Measurements from ENCODE around the gene PPP2R3C. TPM values are rescaled to one million over a fixed set of nuclear protein-coding genes. Genes with fewer than 3 reads are reported as not detected.

Gene PPP2R3C
- total RNA-seq, 2 experiments from 2014 or later: 36.3 to 42.4 TPM

DNA sequence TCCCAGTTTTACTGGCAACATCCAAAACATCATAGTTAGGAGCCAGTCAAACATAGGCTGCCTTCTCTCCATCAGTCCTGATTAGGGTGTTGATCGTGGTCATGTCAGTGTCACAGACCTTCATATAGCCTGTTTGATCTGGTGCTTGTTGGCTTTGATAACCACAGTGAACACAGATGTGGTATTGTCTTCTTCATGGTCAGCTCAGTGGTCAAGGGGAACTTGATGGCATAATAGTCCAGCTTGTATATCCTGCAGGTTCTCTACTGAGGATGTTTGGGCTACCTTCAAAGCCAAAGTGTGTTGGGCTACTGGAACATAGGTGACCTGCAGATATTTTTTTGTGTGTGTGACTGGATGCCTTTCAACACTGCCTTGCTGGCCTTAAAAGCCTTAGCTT is 22.2 kb upstream of the PPP2R3C start:
- Mint-ChIP-seq H3K9me3 (no peaks in the 10 kb centered on the region), H3K27ac (no peak overlapping the region), H3K4me1 (peaks cover 11% of the 10 kb centered on the region), H3K4me3 (no peak overlapping the region), H3K27me3 (no peaks in the 10 kb centered on the region), H3K36me3 (peaks cover 1% of the 10 kb centered on the region)
- DNase-seq: no peak

DNA sequence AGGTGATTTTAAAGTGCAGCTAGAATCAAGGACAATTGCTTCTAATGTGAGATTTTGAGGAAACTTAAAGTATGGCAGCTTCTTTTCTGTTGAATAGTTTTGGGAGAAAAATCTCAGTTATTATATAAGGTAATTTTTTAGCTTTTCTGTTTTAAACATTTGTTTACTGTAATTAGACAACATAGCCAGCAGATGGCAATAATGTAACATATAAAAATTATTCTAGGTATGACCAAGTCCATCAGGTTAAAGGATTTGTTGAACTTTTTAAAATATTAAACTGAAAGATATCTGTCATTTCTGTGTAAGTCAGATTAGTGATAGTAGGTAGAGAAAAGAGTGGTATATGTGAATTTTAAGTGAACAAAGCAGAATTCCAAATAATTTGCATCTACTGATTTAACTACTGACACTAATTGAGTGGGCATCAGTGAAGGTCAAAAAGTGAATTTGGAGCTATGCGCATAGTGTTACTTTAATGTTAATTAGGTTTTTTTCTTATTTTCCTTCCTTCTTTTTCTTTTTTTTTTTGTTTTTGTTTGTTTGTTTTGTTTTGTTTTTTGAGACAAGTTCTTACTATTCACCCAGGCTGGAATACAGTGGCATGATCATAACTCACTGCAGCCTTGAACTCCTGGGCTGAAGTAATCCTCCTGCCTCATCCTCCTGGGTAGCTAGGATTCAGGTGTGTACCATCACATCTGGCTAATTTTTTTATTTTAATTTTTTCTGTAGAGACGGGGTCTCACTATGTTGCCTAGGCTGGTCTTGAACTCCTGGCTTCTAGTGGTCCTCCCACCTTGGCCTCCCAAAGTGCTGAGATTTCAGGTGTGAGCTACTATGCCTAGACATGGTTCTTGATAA is 19.2 kb upstream of the PPP2R3C start:
- Mint-ChIP-seq H3K36me3 (peaks cover 8% of the 10 kb centered on the region), H3K27ac (no peak overlapping the region), H3K27me3 (no peaks in the 10 kb centered on the region), H3K4me1 (peaks cover 17% of the 10 kb centered on the region), H3K4me3 (no peak overlapping the region), H3K9me3 (no peaks in the 10 kb centered on the region)
- no peak for DNase-seq

DNA sequence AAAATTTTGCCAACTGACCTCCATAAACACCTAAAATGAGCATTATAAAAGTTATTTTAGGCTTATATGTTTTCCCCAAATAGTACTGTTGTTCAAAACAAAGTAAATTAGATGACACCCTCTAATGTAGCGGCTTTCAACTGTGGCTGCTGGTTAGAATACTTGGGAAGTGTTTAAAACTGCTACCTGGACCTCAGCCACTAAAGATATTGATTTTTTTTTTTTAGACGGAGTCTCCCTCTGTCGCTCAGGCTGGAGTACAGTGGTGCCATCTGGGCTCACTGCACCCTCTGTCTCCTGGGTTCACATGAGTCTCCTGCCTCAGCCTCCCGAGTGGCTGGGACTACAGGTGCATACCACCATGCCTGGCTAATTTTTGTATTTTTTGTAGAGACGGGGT is 16.8 kb upstream of the PPP2R3C start:
- Mint-ChIP-seq H3K27ac (no peak overlapping the region), H3K36me3 (peaks cover 13% of the 10 kb centered on the region), H3K4me1 (peaks cover 15% of the 10 kb centered on the region), H3K27me3 (no peaks in the 10 kb centered on the region), H3K9me3 (no peaks in the 10 kb centered on the region), H3K4me3 (no peak overlapping the region)
- no peak for DNase-seq

GRCh38 chr14:35134329-35135123 is 12.7 kb upstream of the PPP2R3C start:
- H3K4me1 Mint-ChIP-seq: peaks cover 13% of the 10 kb centered on the region
- H3K36me3 Mint-ChIP-seq: peaks cover 29% of the 10 kb centered on the region
- no peak overlapping the region for H3K27ac Mint-ChIP-seq
- H3K27me3 Mint-ChIP-seq: no peaks in the 10 kb centered on the region
- no peak for DNase-seq
- H3K4me3 Mint-ChIP-seq: no peak overlapping the region
- H3K9me3 Mint-ChIP-seq: no peaks in the 10 kb centered on the region

DNA sequence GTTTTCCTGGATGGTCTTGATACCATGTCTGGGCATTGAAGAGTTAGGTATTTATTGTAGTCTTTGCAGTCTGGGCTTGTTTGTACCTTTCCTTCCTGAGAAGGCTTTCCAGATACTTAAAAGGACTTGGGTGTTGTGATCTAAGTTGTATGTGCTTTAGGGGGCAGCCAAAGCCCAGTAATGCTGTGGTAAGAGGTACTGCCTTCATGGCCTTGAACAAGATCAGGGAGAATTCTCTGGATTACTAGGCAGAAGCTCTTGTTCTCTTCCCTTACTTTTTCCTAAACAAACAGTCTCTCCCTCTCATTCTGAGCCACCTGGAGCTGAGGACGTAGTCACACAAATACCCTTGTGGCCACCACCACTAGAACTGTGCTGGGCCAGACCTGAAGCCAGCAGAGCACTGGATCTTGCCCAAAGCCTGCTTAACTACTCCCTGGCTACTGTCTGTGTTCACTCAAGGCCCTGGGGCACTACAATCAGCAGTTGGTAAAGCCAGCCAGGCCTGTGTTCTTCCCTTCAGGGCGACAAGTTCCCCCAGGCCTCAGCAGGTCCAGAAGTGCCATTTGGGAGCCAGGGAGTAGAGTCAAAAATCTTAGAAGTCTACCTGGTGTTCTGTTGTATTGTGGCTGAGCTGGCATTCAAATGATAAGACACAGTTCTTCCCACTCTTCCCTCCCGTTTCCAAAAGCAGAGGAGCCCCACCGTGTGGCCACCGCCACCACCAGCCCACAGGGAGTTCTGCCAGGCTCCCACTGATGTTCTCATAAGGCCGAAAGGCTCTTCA is 11.9 kb upstream of the PPP2R3C start:
- peaks cover 33% of the 10 kb centered on the region for H3K36me3 Mint-ChIP-seq
- H3K27me3 Mint-ChIP-seq: no peaks in the 10 kb centered on the region
- H3K9me3 Mint-ChIP-seq: no peaks in the 10 kb centered on the region
- peaks cover 13% of the 10 kb centered on the region for H3K4me1 Mint-ChIP-seq
- DNase-seq: no peak
- no peak overlapping the region for H3K4me3 Mint-ChIP-seq
- H3K27ac Mint-ChIP-seq: no peak overlapping the region

DNA sequence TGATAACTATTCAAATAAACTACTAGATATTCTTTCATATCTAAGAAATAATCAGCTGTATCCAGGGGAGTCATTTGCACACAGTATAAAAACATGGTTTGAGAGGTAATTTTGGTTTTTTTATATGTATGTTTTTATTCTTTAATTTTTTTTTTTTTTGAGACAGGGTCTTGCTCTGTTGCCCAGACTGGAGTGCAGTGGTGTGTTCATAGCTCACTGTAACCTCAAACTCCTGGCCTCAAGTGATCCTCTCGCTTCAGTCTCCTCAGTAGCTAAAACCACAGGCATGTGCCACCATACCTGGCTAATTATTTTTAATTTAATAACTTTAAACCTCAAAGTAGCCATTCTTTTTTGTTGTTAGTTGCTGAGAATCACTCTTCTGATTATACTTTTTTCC is 2.3 kb upstream of the PPP2R3C start:
- Mint-ChIP-seq H3K36me3 (peaks cover 32% of the 10 kb centered on the region), H3K9me3 (no peaks in the 10 kb centered on the region), H3K27me3 (no peaks in the 10 kb centered on the region), H3K4me1 (peaks cover 51% of the 10 kb centered on the region), H3K4me3 (peak overlapping the region; percentile 87), H3K27ac (no peak overlapping the region)
- no peak for DNase-seq

DNA sequence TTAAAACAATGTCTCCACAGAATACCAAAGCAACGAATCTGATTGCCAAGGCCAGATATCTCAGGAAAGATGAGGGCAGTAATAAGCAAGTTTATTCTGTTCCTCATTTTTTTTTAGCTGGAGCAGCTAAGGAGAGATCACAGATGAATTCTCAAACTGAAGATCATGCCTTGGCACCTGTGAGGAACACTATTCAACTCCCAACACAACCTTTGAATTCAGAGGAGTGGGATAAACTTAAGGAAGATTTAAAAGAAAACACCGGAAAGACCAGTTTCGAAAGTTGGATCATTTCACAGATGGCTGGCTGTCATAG is 1.6 kb upstream of the PPP2R3C start:
- Mint-ChIP-seq H3K9me3 (no peaks in the 10 kb centered on the region), H3K36me3 (peaks cover 27% of the 10 kb centered on the region), H3K27ac (peak overlapping the region; percentile 97), H3K4me1 (peaks cover 51% of the 10 kb centered on the region), H3K27me3 (no peaks in the 10 kb centered on the region), H3K4me3 (peak overlapping the region; percentile 87)
- DNase-seq: no peak

DNA sequence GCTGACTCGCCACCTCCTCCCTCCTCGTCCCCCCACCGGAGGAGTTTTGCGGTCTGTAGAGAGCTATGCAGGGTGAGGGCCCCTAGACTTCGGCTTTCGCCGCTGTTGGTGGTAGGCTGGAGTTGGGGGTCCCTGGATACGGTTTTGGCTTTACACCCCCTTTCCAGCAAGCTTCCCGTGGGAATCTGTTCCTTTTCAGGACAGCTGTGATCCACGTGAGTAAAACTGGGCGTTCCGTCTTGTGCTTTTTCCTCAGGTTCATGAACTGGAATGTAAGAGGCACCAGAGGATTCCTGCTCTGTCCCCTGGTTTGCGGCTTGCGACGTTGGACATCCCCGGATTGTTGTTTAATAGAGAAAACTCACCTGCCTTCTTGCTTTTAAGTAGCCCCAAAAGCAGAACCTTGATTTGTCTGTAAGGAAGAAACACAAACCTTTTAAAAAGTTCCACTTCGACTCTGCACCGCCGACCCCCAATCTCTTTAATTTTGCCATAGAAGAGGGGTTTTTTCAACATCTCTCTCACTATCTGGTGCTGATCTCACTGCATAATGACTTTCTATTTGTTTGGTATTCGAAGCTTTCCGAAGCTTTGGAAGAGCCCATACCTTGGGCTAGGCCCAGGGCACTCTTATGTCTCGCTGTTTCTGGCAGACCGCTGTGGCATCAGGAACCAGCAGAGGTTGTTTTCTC is 1.1 kb upstream of the PPP2R3C start:
- no peaks in the 10 kb centered on the region for H3K27me3 Mint-ChIP-seq
- peaks cover 24% of the 10 kb centered on the region for H3K36me3 Mint-ChIP-seq
- H3K27ac Mint-ChIP-seq: peak overlapping the region; percentile 97
- DNase-seq: no peak
- H3K9me3 Mint-ChIP-seq: no peaks in the 10 kb centered on the region
- H3K4me1 Mint-ChIP-seq: peaks cover 50% of the 10 kb centered on the region
- peak overlapping the region; percentile 87 for H3K4me3 Mint-ChIP-seq

DNA sequence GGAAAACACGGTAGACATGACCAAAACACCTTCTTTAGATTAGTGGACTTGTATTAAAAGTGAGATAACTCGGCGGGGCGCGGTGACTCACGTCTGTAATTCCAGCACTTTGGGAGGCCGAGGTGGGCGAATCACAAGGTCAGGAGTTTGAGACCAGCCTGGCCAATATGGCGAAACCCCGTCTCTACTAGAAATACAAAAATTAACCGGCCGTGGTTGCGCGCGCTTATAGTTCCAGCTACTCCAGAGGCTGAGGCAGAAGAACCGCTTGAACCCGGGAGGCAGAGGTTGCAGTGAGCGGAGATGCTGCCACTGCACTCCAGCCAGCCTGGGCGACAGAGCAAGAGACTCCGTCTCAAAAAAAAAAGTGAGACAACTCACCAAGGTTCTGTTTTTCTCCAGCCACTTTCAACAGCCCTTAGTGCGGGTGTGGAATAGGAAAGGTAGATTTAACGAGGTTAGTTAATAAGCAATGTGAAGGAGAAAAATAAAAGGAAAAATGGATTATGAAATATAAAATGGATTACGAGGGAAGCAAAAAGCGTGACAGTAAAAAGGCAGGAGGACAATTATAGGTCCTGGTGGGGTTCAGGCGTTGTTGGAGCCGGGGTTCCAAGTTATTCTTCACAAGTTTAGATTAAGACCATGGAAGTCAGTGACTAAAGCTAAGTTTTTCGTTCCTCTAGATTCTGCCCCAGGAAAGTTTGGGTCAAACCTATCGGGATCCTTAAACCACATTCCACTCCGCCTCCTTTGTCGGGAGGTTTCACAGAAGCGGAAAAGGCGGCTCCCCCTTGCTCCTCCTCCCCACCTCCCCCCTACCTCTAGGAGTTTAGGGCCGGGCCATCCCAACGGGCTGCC is 534 bp downstream of the PPP2R3C start:
- Mint-ChIP-seq H3K4me3 (peak overlapping the region; percentile 87), H3K27me3 (no peaks in the 10 kb centered on the region), H3K4me1 (peaks cover 51% of the 10 kb centered on the region), H3K9me3 (no peaks in the 10 kb centered on the region), H3K27ac (peak overlapping the region; percentile 97), H3K36me3 (peaks cover 19% of the 10 kb centered on the region)
- no peak for DNase-seq

DNA sequence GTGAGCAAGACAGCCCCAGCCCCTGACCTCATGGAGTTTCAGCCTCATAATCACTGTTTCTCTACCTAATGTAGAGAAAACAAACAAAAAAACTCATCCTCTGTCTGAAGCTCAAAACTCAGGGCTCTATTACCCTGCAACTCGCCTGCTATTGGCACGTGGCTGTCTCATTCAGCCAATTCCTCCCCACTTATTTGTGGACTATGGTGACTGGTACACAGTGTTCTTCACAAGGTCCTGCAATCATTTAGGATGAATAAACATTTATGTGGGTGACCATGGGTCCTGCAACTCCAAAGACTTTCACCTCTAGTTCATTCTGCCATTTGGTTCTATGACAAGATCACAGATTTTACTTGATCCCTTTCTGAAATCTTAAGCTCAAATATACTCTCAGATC is 4.7 kb downstream of the PPP2R3C start:
- DNase-seq: no peak
- no peak overlapping the region for H3K27ac Mint-ChIP-seq
- H3K4me1 Mint-ChIP-seq: peaks cover 26% of the 10 kb centered on the region
- no peak overlapping the region for H3K4me3 Mint-ChIP-seq
- H3K27me3 Mint-ChIP-seq: no peaks in the 10 kb centered on the region
- H3K9me3 Mint-ChIP-seq: no peaks in the 10 kb centered on the region
- H3K36me3 Mint-ChIP-seq: peaks cover 33% of the 10 kb centered on the region

- no peak for DNase-seq
- Mint-ChIP-seq H3K27ac (no peak overlapping the region), H3K36me3 (peaks cover 41% of the 10 kb centered on the region), H3K4me3 (no peak overlapping the region), H3K27me3 (no peaks in the 10 kb centered on the region), H3K4me1 (peaks cover 26% of the 10 kb centered on the region), H3K9me3 (no peaks in the 10 kb centered on the region)
Observed at GRCh38 chr14:35116242-35116641, 5.5 kb downstream of the PPP2R3C start.

GRCh38 chr14:35114036-35114435 is 7.8 kb downstream of the PPP2R3C start:
- DNase-seq: no peak
- Mint-ChIP-seq H3K36me3 (peaks cover 41% of the 10 kb centered on the region), H3K4me1 (peaks cover 16% of the 10 kb centered on the region), H3K9me3 (no peaks in the 10 kb centered on the region), H3K27me3 (no peaks in the 10 kb centered on the region), H3K4me3 (no peak overlapping the region), H3K27ac (no peak overlapping the region)

- no peaks in the 10 kb centered on the region for H3K9me3 Mint-ChIP-seq
- H3K27me3 Mint-ChIP-seq: no peaks in the 10 kb centered on the region
- H3K4me3 Mint-ChIP-seq: no peak overlapping the region
- H3K4me1 Mint-ChIP-seq: peaks cover 14% of the 10 kb centered on the region
- DNase-seq: no peak
- H3K27ac Mint-ChIP-seq: no peak overlapping the region
- H3K36me3 Mint-ChIP-seq: peaks cover 41% of the 10 kb centered on the region
Observed at GRCh38 chr14:35113308-35113950, 8.4 kb downstream of the PPP2R3C start.
